Kidney glomerular epithelial cell (primary cell): ENCODE results near the gene NRP2.

Experiments
- DNase-seq: peaks from one replicate; lab custom pipeline; 2025; lab: John Stamatoyannopoulos, UW

NRP2 gene

GRCh38 chr2:205686783-205687640 lies 4.7 kb downstream of the NRP2 start:
- peak; percentile 74 for DNase-seq

DNA sequence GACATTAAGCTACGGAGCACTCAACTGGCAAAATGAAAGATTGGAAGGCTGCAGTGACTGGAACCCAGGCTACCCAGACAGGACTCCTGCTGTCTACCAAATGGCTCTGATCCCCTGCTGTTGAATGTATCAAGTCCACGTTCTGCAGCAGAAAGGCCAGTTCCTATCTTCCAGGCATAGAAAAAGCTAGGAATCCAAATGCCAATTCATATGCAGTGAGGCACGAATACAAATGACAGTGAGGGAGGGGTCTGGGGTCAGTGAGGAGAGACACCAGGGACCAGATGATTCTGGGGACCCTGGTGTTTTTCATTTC lies 5.3 kb downstream of the NRP2 start:
- DNase-seq, result no peak

DNA sequence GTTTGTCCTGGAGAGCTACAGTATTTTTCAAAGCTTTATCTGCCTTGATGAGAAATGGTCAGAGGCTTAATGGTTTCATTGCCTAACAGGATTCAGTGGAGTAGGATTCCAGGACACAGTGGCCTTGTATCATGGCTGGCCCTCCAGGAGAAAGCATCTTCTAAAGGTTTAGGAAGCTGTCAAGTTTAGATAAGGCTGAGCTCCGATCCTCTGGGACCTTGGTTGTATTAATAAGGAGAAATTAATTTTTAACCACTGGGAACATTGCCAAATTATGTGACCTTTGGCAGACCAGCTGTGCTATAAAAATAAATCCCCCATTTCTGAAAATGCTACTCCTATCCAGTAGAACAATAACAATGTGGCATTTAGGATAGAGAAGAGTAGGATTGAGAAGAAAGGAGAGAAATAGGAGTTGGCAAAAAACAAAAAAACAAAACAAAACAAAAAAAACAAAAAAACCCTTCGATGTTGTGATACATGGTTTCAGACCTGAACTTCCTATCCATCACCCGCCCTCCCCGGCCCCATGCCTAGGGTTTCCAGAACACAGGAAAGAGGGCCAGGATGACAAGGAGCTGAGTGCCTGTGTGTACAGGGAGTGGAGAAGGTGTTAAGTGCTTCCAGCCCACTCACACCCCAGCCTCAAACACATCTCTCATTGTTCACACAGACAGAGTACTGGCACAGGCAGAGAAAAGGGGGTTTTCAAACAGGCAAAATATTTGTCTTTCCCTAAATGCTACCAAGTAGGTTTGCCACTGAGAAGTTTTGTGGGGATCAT lies 6.3 kb downstream of the NRP2 start:
- peak; percentile 39 for DNase-seq

DNA sequence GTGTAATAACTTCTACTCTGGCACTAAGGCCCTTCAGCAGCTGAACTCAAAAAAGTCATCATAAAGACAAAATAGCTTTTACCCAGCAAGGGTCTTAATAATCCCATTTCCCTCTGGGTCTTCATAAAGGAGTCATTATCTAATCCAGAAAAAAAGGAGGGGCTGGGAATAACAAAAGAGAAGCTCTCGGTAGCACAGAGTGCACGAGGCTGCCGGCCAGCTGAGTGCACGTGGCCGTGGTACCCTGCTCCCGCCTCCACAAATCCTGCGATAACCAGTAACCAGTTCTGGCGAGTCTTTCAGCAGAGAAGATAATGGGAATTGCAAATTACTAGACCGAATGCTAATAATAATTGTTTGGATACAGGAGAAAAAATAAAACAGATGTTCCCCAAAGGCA lies 7.5 kb downstream of the NRP2 start:
- no peak for DNase-seq

- DNase-seq, result no peak
Observed at GRCh38 chr2:205692104-205692503, 9.8 kb downstream of the NRP2 start.

DNA sequence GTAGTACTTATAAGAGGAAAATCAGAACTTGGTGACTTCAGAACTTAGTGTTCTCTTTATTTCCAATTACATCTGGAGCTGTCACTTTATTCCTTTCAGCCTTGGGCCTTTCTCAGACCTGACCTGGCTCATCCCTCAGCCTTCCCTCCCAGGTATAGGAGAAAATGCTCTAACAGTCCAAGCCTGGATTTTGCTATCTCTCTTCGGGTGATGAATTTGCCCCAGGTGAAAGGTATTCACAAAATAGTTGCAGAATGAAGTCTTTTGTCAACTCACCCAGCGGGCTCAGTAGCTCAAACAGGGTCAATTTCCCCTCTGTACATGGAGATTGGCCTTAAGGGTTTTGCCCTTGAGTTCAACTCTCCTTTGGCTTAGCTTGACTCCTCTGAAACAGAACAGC lies 12.0 kb downstream of the NRP2 start:
- DNase-seq, result no peak

DNA sequence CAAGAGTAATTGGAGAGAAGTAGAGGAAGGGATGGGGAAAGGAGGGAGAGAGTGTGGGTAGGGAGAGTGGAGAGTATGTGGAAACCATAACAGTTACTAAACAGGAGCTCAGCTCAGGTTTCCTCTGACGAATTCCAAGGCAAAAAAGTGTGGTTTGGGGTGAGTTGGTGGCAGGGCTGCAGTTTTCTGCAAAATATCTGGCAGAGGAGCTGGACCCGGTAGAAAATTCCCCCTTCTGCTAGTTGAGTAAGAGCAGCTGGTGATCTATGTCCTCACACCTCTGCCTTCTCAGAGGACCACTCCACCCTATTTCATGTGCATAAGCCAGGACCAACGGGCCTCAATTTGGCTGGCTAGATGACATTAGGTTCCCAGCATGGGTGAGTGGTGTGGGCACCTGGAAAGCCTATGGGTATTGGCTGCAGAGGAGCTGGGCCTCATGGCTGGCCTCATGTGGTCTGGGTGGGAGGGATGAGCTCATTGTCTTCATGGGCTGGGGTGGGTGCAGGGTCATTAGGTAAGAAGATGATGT lies 13.2 kb downstream of the NRP2 start:
- DNase-seq, result no peak

- DNase-seq, result peak; percentile 37
Observed at GRCh38 chr2:205696331-205696926, 14.1 kb downstream of the NRP2 start.

- peak; percentile 95 for DNase-seq
Observed at GRCh38 chr2:205696927-205697441, 14.7 kb downstream of the NRP2 start.

GRCh38 chr2:205698286-205699268 lies 16.3 kb downstream of the NRP2 start:
- no peak for DNase-seq

DNA sequence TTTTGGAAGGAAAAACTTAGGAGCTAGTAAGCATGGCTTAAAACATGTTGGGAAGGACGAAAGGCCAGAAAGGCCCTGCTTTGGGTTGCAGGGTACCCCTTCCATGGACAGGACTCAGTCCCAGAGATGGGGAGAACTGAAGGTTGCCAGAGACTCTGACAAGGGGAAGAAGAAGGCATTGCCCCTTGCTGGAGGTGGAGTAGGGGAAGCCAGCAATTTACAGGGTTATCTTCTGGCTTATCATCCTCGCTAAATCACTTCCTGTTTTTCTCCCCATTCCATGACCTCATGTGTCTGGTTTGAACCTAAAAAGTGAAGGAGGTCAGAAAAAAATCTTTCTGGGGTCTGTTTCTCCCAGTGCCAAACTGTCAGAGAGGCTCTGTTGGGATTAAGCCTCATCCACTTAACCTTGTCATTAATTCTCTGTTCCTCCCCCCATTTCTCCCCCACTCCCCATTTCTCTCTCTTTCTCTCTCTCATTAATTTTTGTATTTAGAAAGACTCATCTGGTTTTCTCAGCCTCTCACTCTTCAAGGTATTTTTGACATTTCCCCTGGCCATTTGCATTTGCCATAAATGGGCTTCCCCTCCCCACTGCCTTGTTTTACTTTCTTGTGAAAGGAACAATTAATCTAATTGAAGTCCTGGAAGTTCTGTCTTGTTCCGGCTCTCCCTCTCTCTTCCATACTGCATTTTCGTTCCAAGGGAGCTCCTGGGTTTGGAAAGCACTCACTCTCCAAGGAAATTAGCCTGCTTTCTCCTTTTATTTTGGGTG lies 17.4 kb downstream of the NRP2 start:
- DNase-seq, result no peak

- peak; percentile 96 for DNase-seq
Observed at GRCh38 chr2:205700331-205701132, 18.2 kb downstream of the NRP2 start.

GRCh38 chr2:205701509-205701908 lies 19.2 kb downstream of the NRP2 start:
- DNase-seq, result peak; percentile 45

DNA sequence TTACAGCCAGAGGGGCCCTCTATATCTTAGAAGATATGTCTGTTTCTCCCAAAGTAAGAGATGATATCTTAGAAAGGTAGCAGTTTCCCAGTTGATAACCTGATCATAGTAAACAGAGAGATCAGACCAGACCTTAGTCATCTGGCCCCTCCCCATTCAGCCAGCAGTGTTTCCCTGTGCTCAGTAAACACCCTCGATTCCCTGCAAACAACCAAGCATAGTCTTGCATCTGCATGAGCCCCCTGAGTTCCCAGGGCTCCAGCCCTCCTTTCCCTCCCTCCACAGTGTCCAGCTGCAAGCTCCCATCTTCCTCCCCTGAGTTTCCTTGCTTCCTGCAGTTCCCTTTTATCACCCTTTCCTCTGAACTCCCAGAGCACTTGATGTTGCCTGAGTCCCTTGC lies 20.3 kb downstream of the NRP2 start:
- DNase-seq, result no peak

DNA sequence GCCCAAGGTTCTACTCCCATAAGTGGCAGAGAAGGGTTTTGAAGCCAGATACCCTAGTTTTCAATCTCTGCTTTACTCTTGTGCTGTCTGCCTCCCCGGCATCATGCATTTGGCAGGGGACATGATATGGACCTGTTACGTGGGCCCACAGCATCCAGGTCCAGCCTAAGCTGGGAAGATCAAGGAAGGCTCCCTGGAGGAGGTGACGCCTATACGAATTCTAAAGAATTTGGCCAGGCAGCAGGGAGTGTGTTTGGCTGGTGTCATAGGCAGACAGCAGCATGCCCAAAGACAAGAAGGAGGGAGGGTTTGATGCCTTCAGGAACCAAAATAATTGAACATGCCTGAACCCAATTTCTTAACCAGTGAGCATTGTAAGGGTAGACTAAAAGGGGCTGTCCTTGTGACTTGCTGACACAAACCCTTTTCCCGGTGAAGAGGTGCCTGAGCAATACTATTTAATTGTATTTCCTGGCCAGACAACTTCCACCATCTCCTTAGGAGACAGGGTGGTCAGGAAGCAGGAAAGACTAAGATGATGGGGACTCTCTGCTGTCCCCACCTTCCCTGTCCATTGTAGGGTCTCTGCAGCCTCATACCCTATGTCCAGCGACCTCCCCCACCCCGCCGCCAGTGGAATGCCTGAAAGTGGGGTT lies 21.3 kb downstream of the NRP2 start:
- DNase-seq, result no peak

- peak; percentile 43 for DNase-seq
Observed at GRCh38 chr2:205704127-205704741, 21.9 kb downstream of the NRP2 start.

- DNase-seq, result peak; percentile 70
Observed at GRCh38 chr2:205705511-205706349, 23.4 kb downstream of the NRP2 start.
